Stimulated activated CD4-positive, alpha-beta T cell treated with anti-CD3 and anti-CD28 coated beads, Interleukin-15, amount 100 ng/mL, for 24 hours (primary cell): Measurements from ENCODE around the gene ATG7.

Experiments used
- DNase-seq: peaks from one replicate; pipeline ENCODE4 v3.0.0-alpha.2; 2020

ATG7 gene

DNA sequence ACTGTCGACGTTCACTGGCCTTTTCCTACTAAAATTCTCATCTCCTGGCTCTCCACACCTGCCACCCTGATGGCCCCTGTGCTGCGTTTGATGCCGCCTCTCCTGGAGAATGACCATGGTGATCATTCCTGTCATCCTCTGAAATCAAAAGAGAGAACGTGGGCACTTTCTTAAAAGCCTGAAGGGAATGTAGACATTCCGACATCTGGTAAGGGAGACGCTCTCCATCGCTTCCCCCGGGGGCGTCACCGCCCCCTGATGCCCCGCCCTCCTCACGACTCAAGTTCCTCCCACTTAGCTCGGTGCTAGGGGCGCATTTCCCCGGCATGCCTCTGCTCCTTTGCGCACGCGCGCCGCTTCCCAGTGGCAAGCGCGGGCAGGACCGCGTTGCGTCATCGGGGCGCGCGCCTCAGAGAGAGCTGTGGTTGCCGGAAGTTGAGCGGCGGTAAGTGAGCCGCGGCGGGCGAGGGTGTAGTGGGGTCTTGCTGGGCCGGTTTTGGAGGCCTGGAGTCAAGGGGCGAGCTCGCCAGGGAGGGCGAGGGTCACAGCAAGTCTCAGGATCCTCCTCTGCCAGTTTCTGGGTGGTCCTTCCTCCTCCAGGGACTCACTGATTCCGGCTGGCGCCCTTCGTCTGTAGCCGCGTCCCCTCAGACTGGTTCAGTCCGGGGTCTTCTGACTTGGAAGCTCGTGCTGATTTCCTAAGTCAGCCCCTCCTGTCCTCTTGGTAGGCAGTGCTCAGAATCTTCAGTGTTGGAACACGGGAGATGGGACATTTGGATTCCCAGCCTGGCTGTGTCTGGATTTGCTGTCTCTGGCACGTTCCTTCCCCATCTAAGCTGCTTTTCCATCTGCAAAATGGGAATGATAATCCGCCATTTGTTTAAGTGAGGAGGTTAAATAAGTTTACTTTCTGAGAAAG lies at the start of gene ATG7:
ATG7 (plus strand) TSS at position 412 of the 919 bp plus-strand sequence. CDS start 26,299 bp downstream, outside the sequence.
- peak; percentile 98 for DNase-seq

- DNase-seq = no peak
Measured at GRCh38 chr3:11224010-11224409, 48.2 kb upstream of the ATG7 start.

DNA sequence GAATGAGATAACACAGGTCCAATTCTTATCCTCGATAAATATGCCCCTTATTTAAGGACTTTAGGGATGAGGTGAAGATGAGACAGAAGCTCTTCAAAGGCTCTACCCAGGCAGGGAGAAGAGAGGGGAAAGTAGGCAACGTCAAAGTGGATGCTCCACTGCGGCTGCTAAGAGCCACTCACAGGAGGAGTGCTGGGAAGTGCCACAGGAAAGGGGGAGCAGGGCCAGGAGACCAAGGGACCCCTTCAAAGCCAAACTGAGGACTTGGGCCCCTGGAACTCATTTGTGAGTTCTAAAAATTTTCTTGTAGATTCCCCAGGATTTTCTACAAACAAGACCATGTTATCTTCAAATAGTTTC lies 47.3 kb upstream of the ATG7 start:
- no peak for DNase-seq

GRCh38 chr3:11226042-11226370 lies 46.2 kb upstream of the ATG7 start:
- DNase-seq = no peak

DNA sequence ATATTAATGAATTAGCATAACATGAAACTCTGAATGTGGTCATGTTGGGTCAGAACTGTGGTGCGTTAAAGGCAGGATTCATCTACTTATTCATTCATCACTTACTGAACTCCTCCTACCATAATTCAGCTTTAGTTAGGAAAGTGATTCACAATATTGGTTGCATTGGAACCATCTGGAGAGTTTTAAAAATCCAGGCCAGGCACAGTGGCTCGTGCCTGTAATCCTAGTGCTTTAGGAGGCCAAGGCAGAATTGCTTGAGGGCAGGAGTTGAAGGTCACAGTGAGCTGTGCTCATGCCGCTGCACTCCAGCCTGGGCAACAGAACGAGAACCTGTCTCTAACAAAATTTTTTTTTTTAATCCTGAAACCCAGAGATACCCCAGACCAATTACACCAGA lies 44.2 kb upstream of the ATG7 start:
- DNase-seq = no peak

- no peak for DNase-seq
Measured at GRCh38 chr3:11230125-11230524, 42.1 kb upstream of the ATG7 start.

DNA sequence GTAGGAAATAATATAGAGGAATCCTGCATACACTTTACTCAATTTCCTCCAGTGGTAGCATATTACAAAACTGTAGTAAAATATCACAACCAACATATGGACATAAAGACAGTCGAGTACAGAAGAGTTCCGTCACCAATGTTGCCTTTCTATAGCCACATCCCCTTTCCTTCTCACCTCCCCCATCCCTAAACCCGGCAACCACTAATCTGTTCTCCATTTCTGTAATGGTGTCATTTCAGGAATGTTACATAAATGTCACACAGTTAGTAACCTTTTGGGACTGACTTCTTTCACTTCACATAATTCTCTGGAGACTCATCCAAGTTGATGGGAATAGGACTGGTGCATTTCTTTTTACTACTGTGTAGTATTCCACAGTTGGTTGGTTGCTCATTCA lies 41.4 kb upstream of the ATG7 start:
- DNase-seq = no peak

DNA sequence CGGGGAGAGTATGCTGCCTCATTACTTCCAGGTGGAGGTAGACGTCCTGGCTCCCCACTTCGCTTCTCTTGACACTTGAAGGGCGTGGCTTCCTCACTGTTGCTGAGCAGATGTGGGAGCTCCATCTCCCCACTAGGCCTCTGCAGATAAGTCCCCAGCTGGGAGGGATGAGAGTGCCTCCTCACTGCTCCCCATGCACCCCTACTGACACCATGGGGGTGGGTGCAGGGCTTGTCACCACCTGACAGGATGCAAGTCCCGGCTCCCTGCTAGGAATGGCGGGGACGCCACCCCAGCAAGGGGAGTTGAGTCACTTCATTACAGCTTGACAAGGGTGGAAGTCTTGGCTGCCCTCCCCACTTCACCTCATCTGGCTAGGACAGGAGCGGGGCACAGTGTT lies 36.8 kb upstream of the ATG7 start:
- DNase-seq = no peak

- DNase-seq = peak; percentile 88
Measured at GRCh38 chr3:11236588-11237461, 35.4 kb upstream of the ATG7 start.

DNA sequence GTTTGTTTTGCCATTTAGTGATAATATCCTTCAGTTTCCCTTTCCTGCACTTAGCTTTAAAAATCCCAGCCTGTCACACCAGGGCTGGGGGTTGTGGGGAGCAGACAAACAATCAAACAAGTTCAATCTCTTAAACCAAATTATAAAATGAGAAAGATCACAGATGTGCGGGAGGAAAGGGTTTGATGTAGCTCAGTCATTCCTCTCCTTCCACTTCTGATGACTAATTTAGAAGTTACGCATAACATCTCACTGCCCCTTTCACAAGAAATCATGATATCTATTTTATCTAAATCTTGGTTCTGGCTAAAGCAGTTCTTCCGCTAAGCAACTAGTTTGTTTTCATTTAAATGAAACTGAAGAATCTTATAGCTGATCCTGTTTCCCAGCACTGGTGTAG lies 34.1 kb upstream of the ATG7 start:
- peak; percentile 43 for DNase-seq

DNA sequence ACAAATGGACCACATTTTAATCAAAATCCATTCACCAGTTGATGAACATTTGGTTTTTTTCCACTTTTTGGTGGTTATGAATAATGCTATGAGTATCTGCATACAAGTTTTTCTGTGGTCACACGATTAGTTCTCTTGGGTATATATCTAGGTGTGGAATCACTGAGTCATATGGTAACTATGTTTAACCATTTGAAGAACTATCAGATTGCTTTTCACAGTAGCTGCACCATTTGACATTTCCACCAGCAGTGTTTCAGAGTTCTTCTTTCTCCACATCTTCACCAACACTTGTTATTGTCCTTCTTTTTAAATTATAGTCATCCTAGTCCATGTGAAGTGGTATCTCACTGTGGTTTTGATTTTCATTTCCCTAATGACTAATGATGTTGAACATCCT lies 33.3 kb upstream of the ATG7 start:
- no peak for DNase-seq

DNA sequence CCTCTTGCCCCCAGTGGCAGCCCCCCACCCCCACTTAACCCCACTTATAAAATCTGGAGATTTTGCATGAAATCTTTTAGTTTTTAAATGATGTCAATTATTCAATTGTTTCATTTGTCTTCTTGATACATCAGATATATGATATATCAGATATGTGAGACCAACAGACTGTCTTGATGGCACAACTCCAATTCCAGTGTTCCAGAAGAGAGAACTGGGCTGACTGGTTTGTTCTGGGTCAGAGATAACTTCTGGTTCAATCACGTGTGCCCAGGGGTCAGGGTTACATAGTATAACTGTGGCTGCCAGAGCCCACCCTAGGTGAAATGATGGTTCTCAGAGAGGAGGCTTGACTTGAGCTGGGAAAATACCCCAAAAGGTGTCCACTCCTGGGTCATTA lies 32.4 kb upstream of the ATG7 start:
- no peak for DNase-seq

GRCh38 chr3:11240496-11240895 lies 31.7 kb upstream of the ATG7 start:
- peak; percentile 72 for DNase-seq

DNA sequence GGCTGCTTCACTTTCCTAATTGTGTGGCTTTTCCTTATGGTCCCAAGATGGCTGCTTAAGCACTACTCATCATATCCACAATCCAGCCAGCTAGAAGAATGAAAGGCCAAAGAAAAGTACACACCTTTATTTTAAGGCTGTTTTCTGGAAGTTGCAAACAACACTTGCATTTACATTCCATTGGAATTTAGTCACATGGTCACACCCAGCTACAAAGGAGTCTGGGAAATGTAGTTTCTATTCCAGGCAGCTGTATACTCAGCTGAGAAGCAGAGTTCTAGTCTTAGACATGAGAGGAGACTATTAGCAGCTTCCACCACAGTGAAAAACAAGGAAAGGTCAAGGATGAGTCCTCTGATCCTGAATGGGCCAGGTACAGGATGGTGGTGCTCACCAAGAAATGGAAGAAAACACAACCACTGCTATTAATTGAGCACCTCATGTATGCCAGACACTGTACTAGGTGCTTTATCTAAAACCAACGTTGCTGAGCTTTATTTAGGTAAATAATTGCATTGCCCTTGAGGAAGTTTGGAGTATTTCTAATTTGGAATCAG lies 28.0 kb upstream of the ATG7 start:
- DNase-seq = no peak

- DNase-seq = no peak
Measured at GRCh38 chr3:11245276-11245675, 26.9 kb upstream of the ATG7 start.

GRCh38 chr3:11245827-11246662 lies 26.2 kb upstream of the ATG7 start:
- no peak for DNase-seq

- DNase-seq = no peak
Measured at GRCh38 chr3:11246663-11246970, 25.6 kb upstream of the ATG7 start.

DNA sequence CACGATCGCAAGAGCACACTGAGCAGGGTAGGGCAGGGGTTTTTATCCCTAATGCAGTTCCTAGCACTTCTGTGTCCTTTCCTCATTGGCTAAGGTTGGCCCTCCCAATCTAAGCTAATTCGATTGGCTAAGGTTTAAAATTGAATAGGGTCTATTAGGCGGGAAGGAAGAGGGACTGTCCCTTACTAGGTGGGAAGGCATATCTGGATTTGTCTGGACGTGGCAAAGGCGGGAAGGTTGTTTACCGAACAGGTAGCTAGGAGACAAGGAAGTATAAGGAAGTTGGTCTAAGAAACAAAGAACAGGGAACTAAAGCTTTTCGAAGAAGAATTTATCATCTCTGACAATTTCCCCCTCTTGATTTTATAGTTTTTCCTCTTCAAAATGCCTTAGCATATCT lies 24.8 kb upstream of the ATG7 start:
- DNase-seq = no peak

GRCh38 chr3:11248596-11248995 lies 23.6 kb upstream of the ATG7 start:
- no peak for DNase-seq

DNA sequence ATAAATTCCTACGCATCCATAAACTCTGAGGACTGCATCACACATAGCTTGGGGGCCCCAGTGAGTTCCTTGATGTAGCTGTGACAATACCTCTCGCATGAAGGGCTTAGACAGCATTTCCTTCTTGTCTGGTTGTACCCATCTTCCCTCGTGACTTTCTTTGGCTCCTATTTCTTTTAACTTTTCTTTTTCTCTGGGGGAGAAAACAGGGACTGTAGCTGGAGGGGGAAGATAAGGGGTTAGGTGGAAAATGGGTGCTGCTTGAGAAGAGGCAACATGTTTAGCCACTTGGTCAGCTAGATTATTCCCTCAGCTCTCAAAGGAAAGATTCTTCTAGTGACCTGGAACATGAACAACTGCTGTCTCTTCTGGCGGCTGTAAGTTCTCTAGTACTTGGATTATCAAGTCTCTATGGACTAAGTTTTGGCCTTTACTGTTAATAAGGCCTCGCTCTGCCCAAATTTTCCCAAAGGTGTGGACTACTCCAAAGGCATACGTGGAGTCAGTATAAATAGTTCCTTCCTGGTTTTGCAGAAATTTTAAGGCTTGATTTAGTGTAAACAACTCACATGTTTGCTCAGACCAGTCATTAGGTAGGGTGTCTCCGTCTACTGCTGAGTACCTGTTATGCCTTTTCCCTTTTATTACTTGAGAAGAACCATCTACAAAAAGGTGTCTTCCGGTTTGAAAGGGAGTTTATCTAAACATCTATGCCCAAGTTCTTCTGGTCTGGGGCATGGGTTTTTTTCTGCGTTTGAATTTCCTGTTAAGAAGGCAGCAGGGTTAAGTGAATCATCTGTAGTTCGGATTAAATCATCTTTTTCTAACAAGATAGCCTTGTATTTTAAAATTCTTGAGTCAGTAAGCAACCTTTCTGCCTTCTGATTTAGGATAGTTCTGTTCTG lies 21.0 kb upstream of the ATG7 start:
- DNase-seq = no peak

DNA sequence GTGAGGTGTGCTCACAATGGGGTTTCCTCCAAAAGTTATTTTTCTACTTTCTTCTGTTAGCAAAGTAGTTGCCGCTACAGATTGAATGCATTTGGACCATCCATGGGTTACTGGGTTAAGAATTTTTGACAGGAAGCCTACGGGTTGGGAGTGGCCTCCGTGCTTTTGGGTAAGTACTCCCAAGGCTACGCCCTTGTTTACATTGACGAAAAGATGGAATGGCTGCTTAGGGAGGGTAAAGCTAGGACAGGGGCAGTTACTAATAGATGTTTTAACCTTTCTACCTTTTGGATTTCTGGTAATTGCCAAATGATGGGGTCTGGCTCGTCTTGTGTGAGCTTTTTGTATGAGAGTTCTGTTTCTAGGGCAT lies 20.4 kb upstream of the ATG7 start:
- no peak for DNase-seq

GRCh38 chr3:11254876-11255275 lies 17.3 kb upstream of the ATG7 start:
- no peak for DNase-seq
